Measurements from ENCODE around the gene HOXC6. TPM values are rescaled to one million over a fixed set of nuclear protein-coding genes. Genes with fewer than 3 reads are reported as not detected.

HOXC6 gene
- total and polyA plus RNA-seq, 2 donors (not counting 3 experiments of a cell fraction or from before 2014, with no cell fraction given) = 0.58 to 0.72 TPM

DNA sequence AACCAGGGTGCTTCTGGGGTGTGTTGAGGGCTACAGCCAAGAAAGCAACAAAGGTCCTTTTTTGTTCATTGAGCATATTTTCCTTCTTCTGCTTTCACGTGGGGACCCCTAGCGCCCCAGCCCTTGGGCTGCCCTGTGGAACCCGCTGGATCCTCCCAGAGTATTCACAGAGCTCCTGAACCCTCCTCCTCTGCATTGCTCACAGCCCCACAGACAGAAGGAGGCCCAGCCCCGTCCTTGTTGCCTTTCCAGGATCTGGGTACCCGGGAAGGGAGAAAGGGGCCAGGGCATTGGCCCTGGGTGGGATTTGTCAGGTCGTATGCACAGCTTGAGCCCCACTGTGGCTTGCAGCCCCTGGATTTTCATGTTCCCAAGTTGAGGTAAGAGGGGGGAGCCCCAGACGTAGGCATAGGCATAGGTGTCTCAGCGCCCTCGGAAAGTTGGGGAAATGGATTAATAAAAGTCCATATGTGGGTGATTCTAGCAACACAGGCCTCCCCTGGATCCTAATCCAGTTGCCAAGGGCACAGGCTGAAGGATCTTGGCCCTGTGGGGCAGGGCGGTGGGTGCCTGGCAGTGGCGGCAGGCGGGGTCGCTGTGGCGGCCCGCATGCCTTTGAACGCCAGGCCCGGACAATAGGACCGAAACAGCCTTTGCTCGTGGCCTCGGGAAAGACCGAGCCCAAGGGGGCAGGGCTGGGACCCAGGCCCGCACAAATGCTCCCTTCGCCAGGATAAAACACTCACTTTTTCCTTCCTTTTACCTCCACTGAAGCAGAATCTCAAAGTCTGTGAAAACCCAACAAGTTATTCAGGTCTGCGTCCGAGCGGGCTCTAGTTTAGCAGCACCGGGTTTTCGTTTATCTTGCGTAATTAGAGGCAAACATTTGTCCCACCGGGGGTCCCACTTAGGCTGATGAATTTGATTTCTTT lies 46.3 kb upstream of the HOXC6 start:
- no peaks in the 10 kb centered on the region for H3K79me2 ChIP-seq (ENCODE audit: control insufficient read depth, insufficient read depth, low read length)
- intact Hi-C loops (cut with micrococcal nuclease) (no loop called here), dilution Hi-C loops (cut with MboI; ENCODE audit: extremely low pct_ligation_motif_present, low sequenced_read_pairs) (no loop called here)
- H3K9ac ChIP-seq (replicated peaks; ENCODE audit: extremely low read depth, insufficient read depth, low read length) = no peak overlapping the region
- no peaks in the 10 kb centered on the region for H3K9me3 ChIP-seq (replicated peaks; ENCODE audit: control insufficient read depth, insufficient read depth, low read length)
- H4K20me1 ChIP-seq (replicated peaks; ENCODE audit: control insufficient read depth, extremely low read depth, insufficient read depth, low read length) = no peaks in the 10 kb centered on the region
- no peaks in the 10 kb centered on the region for H3K36me3 ChIP-seq (ENCODE audit: control insufficient read depth in 2 of 2, extremely low read depth in 1 of 2, insufficient read depth in 2 of 2, low read length in 2 of 2)
- no peaks in the 10 kb centered on the region for H3K4me1 ChIP-seq (ENCODE audit: control insufficient read depth, extremely low read depth, insufficient read depth, low read length)
- no peak overlapping the region for H3K4me2 ChIP-seq (ENCODE audit: insufficient read depth, low read length)
- H3K9me1 ChIP-seq (replicated peaks; ENCODE audit: control insufficient read depth, extremely low read depth, insufficient read depth, low read length) = no peaks in the 10 kb centered on the region
- FAIRE-seq (no peak), DNase-seq (ENCODE audit: low read depth, low spot score) (no peak)
- no peak overlapping the region for H3K27ac ChIP-seq (ENCODE audit: insufficient read depth, low read depth, low read length)
- CTCF ChIA-PET = interaction anchor here (1.5 kb wide), 1 partner anchor 9 kb away, joined by 3 read pairs; no protein-coding TSS in a partner anchor
- POLR2A ChIA-PET = no interaction called here
- BruUV-seq (replicated peaks) = no TSS peak
- peaks cover 86 to 91% of the 10 kb centered on the region in 2 experiments for H3K27me3 ChIP-seq (ENCODE audit: control insufficient read depth in 2 of 2, insufficient read depth in 2 of 2, low read length in 2 of 2)
- TF ChIP-seq FOS (IDR thresholded peaks at IDR 0.05; ENCODE audit: borderline replicate concordance, insufficient read depth, low read length) (no peak), MAX (IDR thresholded peaks at IDR 0.05; ENCODE audit: insufficient read depth, insufficient read length) (no peak), JUN (IDR thresholded peaks at IDR 0.05; ENCODE audit: borderline replicate concordance, insufficient read depth, insufficient read length, low read depth) (no peak), EZH2 (IDR thresholded peaks at IDR 0.05; ENCODE audit: borderline replicate concordance, low read depth, low read length, severe bottlenecking) (peak; percentile 75)
- TF ChIP-seq, protein P1, sequence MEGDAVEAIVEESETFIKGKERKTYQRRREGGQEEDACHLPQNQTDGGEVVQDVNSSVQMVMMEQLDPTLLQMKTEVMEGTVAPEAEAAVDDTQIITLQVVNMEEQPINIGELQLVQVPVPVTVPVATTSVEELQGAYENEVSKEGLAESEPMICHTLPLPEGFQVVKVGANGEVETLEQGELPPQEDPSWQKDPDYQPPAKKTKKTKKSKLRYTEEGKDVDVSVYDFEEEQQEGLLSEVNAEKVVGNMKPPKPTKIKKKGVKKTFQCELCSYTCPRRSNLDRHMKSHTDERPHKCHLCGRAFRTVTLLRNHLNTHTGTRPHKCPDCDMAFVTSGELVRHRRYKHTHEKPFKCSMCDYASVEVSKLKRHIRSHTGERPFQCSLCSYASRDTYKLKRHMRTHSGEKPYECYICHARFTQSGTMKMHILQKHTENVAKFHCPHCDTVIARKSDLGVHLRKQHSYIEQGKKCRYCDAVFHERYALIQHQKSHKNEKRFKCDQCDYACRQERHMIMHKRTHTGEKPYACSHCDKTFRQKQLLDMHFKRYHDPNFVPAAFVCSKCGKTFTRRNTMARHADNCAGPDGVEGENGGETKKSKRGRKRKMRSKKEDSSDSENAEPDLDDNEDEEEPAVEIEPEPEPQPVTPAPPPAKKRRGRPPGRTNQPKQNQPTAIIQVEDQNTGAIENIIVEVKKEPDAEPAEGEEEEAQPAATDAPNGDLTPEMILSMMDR (IDR thresholded peaks at IDR 0.05; ENCODE audit: extremely low read depth in 1 of 2, insufficient read depth in 1 of 2, low read depth in 1 of 2, low read length in 2 of 2) = no peak
- no peak overlapping the region for H3K4me3 ChIP-seq (replicated peaks in 1 of 3; ENCODE audit: insufficient read depth in 1 of 3, low read depth in 1 of 3, low read length in 3 of 3)
- H2AFZ ChIP-seq (ENCODE audit: low read depth, low read length) = no peak overlapping the region
